DMS53 treated with DMSO at 0.1 percent for 48 hours (cell line): ENCODE results near the gene CAV1.

Experiments used
- DNase-seq: peaks from one replicate; lab custom pipeline; 2025; ENCODE audit not compliant: unreplicated experiment; lab: John Stamatoyannopoulos, UW

Gene CAV1

DNA sequence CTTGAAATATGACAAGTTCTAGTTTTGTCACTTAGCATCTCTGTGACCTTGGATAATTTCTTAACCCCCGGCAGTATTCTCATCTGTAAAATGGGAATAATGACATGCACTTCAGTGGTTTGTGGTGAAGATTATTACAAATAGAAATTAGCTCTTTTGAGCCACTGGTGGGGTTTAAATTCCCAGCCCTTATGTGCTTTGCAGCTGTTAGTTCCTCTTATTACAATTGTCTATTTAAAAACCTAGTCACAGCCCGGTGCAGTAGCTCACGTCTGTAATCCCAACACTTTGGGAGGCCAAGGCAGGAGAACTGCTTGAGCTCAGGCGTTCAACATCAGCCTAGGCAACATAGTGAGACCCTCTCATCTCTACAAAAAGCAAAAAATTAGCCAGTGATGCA, 30.1 kb downstream of the CAV1 start:
- no peak for DNase-seq

DNA sequence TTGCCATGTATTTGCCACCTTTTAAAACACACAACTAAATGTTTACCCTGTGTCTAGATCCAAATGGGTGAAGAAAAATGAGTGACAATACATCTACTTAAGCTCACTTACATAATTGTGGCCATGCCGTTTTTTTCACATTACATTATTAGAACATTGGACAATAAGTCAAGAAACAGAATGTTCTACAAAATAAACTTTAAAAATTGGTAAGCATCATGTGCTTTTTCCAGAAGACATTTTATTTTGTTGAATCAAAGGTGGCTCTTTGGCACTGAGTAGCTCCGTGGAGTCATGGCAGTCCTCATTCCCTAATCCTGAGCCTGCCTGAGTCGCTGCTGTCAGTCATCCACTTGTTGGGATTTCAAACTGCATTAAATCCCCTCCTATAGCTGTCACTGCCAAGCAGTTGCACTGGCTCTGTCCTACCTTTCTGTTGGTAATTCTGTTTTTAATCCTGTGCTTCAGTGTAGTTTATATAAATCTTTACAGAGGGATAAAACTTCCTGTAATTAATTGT, 32.3 kb downstream of the CAV1 start:
- DNase-seq: no peak

DNA sequence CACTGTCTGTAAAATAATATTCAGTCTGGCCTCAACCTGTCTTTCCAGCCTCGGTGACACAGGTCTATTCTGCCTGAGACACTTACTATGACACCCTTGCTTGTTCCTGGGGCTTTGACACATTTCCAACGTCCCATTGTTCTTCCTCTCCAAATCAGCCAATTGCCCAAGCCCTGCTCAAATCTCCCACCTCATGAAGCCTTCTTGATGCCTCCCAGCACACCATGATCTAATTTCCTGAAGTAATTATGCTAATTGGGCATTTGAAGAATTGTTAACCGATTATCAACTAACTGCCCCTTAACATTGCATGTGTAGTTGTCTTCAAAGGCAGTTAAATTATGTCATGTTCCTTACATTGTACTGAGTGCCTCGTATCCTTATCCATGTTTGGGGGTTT, 33.1 kb downstream of the CAV1 start:
- DNase-seq: no peak

DNA sequence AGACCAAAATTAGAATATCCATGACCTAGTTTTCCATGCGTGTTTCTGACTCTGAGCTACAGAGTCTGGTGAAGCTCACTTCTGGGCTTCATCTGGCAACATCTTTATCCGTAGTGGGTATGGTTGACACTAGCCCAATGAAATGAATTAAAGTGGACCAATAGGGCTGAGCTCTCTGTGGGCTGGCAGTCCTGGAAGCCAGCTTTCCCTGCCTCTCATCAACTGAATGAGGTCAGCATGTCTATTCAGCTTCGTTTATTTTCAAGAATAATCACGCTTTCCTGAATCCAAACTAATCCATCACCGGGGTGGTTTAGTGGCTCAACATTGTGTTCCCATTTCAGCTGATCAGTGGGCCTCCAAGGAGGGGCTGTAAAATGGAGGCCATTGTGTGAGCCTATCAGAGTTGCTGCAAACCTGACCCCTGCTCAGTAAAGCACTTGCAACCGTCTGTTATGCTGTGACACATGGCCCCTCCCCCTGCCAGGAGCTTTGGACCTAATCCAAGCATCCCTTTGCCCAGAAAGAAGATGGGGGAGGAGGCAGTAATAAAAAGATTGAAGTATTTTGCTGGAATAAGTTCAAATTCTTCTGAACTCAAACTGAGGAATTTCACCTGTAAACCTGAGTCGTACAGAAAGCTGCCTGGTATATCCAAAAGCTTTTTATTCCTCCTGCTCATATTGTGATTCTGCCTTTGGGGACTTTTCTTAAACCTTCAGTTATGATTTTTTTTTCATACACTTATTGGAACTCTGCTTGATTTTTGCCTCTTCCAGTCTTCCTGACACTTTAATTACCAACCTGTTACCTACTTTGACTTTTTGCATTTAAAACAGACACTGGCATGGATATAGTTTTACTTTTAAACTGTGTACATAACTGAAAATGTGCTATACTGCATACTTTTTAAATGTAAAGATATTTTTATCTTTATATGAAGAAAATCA, 35.5 kb downstream of the CAV1 start:
- DNase-seq: no peak

DNA sequence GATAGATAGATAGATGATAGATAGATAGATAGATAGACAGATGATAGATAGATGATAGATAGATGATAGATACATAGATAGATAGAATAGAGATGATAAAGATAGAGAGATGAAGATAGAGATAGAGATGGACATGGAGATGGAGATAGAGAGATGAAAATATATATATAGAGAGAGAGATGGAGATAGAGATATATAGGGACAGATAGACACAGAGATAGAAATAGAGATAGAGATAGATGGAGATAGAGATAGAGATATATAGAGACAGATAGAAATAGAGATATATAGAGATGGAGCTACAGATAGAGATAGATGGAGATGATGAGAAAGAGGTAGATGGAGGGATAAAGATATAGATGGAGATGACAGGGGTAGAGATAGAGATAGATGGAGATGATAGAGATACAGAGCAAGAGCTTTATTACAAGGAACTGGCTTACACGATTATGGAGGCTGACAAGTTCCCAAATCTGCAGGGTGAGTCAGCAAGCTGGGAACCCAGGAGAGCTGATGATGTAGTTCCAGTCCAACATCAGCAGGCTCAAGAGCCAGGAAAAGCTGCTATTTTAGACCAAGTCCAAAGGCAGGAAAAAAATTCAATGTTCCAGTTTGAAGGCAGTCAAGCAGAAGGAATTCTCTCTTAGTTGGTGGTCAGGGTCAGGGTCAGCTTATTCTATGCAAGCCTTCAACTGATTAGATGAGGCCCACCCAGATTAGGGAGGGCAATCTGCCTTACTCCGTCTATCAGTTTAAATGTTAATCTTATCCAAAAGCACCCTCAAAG, 37.1 kb downstream of the CAV1 start:
- DNase-seq: no peak

DNA sequence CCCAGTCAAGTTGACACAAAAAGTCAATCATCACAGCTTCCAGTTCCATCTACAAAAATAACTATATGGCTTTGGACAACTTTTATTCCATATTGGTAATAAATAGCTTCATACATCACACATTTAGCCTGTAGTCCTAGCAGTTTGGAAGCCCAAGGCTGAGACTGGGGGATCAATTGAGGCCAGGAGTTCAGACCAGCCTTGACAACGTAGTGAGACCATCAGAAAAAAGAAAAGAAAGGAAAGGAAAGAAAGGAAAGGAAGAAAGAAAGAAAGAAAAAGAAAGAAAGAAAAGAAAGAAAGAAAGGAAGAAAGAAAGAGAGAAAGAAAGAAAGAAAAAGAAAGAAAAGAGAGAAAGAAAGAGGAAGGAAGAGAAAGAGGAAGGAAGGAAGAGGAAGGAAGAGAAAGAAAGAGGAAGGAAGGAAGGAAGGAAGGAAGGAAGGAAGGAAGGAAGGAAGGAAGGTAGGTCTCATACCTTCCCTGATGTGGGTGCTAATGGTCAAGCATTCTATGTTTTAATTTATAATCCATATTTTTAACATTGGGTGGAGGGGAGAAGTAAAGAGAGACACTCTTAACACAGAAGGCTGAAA, 37.8 kb downstream of the CAV1 start:
- no peak for DNase-seq

DNA sequence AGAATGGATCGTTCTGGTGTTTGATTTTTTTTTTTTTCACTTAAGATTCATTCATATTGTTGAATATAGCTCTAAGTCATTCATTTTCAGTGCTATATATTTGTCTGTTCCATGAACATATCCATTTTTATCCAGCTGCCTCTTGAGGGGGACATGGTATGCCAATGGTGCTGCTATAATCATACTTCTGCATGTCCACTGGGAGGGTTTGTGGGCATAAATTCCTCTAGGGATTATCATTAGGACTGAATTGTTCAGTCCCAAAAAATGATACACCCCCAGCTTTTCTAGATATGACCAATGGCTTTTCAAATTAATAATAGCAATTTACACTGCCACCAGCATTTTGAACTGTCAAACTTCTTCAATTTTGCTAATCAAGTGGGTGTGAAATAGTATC, 41.1 kb downstream of the CAV1 start:
- DNase-seq: no peak

DNA sequence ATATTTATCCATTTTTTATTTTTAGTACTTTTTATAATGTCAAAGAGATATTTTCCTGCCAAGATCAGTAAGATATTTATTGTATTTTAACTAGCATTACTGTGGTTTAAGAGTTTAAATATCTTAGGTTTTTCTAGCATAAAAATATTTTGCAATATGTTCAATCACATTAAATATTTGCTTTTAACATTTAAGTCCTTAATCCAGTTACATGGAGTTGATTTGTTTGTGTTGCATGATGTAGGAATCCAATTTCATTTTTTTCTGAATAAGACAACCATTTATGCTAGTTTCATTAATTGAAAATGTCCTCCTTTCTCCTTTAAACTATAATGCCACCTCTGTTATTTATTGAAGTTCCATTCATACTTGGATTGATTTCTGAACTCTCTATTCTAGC, 41.8 kb downstream of the CAV1 start:
- DNase-seq: no peak

DNA sequence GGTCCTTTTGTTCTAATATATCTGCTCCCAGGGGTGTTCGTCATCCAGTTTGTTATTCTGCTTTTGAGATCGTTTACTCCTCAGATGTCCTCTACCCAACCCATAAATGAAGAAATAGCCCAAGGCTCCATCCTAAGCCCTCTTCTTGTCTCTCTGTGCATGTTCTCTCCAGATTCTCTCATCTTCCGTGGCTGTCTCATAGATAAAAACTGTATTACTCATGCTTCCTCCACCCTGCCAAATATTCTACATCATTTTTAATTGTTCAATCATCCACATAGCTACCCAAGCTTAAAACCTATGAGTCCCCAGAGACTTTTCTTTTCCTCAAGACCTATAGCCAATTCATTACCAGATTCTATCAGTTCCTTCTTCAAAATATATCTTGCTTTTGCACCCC, 44.9 kb downstream of the CAV1 start:
- DNase-seq: no peak

DNA sequence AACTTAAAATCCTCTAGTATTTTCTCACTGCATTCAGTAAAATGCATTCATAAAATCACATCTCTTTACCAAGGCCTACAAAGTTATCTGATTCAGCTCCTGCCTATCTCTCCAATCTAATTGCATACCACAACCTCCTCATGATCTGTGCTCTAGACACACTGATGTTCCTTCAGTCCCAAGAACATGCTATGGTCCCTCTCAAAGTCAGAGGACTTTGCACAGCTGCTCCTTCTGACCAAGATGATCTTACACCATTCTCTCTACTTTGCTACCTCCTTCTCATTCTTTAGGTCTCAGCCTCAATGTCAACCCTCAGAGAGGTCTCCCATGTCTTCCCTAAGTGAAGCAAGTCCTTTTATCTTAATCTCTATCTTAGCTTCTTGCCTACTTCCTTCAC, 45.5 kb downstream of the CAV1 start:
- DNase-seq: no peak

DNA sequence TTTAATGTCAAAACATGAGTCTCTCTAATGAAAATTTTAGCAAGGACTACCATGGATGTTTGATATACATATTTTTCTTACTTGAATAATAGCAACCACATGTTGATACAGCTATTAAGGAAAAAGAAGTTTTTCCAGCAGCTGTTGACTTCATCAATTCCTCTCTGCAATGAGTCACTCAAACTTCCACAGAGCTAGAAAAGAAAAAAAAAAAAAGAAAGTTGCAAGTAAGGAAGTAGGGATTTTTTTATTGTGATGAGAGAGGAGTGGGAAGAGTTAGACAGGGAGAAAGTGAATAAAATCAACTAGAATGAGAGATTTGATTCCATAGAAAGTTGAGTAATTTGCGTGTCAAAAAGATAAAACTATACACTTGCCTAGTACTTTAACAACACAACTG, 46.2 kb downstream of the CAV1 start:
- DNase-seq: no peak

DNA sequence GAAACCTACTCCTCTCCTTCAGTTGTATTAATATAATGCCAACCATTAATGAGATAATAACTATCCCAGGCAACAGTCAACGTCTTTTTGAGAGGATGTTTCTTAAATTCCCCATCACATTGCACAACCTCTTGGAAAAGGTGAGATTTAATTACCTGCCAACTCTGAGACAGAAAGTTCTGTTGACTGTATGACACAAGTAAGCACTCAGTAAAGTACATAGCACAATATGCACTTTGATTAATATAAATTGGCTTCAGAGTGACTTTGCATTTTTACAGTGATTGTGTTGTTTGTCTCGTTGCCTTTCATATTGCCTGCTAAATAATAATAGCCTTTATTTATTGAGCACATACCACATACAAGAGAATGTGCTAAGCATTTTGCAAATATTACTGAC, 46.7 kb downstream of the CAV1 start:
- DNase-seq: no peak

DNA sequence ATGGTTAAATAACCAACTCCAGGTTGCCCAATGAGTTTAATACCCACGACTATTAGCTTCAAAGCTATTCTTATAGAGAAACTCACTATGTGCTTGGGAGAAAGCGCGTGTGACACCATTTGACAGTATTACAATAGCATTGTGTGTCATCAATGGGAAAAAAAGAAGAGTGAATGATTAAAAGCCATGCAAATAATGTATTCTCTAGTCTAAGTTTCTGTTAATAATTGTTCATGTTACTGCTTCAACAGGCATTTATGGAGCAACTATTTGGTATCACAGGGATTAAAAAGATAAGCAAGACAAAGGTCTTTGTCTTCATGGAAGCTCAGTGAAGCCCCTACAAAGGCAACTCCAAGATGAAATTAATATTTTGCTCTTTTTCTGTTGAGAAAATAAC, 47.2 kb downstream of the CAV1 start:
- no peak for DNase-seq

DNA sequence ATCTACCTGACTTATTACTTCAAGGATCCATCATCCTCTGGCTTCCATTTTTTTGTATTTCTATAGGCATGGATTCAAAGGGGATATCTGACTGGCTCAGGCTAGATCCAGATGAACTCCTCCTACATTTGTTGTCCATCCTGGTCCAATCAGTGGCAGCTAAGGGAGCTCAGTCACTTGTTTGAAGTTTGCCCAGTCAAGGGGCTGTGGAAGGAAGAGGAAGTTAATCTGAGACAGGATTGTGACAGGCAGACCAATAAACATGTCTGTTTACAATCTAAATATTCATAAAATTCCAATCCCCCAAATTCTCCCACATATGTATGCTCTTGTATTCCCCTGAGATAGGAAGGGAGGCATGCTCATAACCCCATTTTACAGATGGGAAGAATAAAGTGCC, 48.7 kb downstream of the CAV1 start:
- no peak for DNase-seq

DNA sequence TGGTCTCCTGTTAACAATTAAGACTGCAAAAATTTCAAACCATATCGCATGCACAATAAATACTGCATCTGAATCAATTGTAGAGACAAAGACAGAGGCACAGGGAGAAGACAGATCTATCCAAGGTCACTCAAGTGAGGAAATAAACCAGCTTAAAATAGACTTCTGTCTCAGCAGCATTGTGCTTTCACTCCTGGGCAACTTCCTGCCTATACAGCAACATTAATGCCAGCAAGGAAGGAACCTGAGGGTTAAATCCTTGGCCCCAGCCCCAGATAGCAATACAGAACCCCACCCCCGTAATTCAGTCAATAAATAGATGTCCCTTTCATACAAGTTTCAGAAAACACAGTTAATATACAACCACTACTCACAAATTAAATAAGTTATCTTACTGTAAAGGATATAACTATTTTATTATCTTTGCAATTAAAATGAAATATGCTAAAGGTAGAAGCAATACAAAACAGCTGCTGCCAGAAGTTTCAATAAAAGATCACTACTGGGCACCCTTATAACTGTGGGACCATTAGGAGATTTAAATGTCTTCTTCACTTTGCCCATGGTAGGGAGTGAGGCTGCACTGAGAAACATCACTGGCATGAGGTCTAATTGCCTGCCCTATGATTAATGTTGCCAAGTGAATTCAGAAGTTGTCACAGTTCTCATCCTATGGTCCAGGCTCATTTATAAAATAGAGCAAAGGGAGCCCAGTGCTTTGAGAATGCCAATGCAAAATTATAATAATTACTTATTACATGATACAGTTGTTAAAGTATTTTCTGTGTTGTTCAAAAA, 49.4 kb downstream of the CAV1 start:
- no peak for DNase-seq

DNA sequence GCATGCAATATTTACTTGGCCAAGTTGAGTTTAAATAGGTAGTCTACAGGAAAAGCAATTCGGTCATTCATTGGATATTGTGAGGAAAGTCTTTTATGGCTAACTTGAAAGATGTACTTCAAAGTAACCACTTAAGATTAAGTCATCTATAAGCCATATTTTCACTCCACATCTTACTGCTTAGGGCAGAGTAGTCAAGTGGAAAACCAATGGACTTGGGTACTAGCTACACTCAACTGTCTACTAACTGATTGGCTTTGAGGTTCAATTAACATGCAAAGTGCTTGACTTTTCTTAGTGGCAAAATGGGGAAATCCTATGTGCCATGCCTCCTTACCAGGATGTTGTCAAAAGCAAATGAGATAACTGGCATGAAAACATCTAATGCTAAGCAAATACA, 51.0 kb downstream of the CAV1 start:
- no peak for DNase-seq

DNA sequence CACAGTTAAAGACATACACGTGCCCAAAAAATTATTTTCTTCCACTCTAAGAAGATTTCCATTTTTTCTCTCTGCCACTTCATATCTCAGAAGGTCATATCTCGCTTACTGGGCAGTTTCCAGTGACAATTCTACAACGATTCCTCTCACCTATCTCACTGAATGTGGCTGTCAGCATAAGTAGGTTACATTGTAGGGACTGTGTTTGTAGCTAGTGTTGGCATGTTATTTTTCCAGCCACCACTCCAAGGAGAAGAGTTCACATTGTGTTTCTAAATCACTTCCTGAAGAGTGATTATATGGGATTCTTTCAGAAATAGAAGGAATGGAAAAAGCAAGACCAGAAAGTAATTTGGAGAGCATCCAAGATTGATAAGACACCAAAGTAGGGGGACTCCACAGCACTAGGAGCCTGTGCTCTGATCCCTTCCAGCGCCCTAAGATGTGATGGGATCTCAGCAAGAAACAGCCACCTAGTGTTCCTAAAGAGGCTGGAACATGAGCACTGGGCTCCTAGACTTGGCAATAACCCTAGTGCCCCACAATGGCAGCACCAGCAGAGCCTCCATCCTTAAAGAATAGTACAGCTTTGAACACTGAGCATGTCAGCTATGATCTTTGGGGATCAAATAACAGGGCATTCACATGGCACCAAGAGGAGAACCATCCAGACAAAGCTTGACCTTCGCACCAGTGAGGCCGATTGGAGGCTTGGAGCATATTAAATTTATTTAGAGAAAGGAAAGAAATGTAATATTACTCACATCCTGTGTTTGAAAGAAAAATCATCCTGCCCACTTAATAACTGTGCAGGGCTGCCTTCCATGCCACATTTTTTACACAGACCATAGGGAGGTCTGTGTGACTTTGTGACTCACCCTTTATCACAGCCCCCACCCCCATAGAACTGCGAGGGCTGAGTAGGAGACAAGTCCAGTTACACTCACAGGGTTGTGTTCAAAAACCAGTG, 51.8 kb downstream of the CAV1 start:
- DNase-seq: no peak

DNA sequence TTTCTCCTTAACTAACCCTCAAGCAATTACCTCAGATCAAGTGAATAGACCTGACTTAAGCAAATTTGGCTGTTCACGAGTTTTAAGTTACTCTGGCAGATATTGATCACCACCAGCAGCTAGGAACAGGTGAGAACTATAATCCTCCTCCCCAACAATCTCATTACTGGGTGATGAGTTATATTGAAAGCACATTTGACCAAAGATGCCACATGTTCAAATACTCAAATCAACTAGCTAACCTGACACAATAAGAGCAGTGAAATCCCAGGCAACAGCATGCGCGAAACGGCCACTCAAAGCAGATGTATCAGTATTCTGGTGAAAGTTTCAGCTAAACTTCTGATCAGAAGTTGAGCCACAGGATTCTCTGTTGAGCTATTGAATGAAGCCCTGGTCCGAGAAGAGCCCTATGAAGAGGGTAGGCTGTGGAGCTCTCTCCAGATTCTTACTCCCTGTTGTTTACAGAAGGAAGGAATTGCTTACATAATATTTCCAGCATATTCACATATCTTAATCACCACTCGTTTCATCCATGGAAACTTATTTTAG, 52.6 kb downstream of the CAV1 start:
- no peak for DNase-seq

DNA sequence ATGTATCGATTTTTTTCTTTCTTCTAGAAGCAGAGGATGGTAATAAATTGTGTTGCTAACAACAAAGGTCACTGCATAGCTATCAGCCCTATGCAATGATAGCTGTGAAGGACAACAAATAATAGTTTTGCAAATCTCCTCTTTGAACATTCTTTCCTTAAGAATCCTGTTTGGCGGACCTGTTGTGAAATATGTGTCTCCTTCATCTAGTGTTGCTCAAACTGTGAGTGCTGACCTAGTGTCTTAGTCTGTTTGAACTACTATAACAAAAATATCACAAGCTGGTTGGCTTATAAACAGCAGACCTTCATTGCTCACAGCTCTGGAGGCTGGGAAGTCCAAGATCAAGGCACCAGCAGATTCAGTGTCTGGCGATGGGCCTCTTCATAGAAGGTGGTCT, 53.7 kb downstream of the CAV1 start:
- no peak for DNase-seq
